Astrocyte of the cerebellum (primary cell): ENCODE measurements around the gene NSUN2.

Experiments
- DNase-seq: peaks from one replicate; pipeline ENCODE4 v3.0.0-alpha.2; 2011; ENCODE audit warnings: low read depth
- H3K4me3 ChIP-seq: 2 replicates; pipeline ENCODE4 v1.5.1; 2011; ENCODE audit warnings: mild to moderate bottlenecking, low read depth, low read length, moderate library complexity
- CTCF ChIP-seq: IDR thresholded peaks from 2 replicates; pipeline ENCODE4 v1.5.1; 2012; ENCODE audit warnings: low read length, low read depth, moderate library complexity, mild to moderate bottlenecking; ENCODE audit errors: missing control alignments
- in situ Hi-C: cut with HindIII; loops from 2 replicates; pipeline ENCODE4 v1.10.0; 2017; ENCODE audit warnings: low sequenced_read_pairs

Gene NSUN2

GRCh38 chr5:6631441-6631840, 1.4 kb downstream of the NSUN2 start:
- no peak for TF ChIP-seq CTCF
- no peak for DNase-seq
- H3K4me3 ChIP-seq: peak overlapping the region; percentile 58
- in situ Hi-C loops: no loop called here

- no peak overlapping the region for H3K4me3 ChIP-seq
- no peak for DNase-seq
- in situ Hi-C loops: no loop called here
- TF ChIP-seq CTCF: no peak
Measured at GRCh38 chr5:6626508-6626907, 6.3 kb downstream of the NSUN2 start.

GRCh38 chr5:6623941-6624340, 8.9 kb downstream of the NSUN2 start:
- in situ Hi-C loops: no loop called here
- H3K4me3 ChIP-seq: no peak overlapping the region
- DNase-seq: no peak
- TF ChIP-seq CTCF: no peak

GRCh38 chr5:6623228-6623627, 9.6 kb downstream of the NSUN2 start:
- no peak overlapping the region for H3K4me3 ChIP-seq
- no peak for TF ChIP-seq CTCF
- in situ Hi-C loops: no loop called here
- DNase-seq: no peak

GRCh38 chr5:6616632-6617031, 16.2 kb downstream of the NSUN2 start:
- in situ Hi-C loops: no loop called here
- no peak for DNase-seq
- TF ChIP-seq CTCF: no peak
- no peak overlapping the region for H3K4me3 ChIP-seq

- no peak for DNase-seq
- in situ Hi-C loops: no loop called here
- no peak for TF ChIP-seq CTCF
- no peak overlapping the region for H3K4me3 ChIP-seq
Measured at GRCh38 chr5:6615034-6615815, 17.6 kb downstream of the NSUN2 start.
